Keratinocyte (primary cell): Measurements from ENCODE around the gene AMER3.

Source experiments
- EZH2 ChIP-seq: IDR thresholded peaks from one replicate; pipeline ENCODE4 v1.6.1; 2012; ENCODE audit warnings: inconsistent platforms, mild to moderate bottlenecking, low read length, moderate library complexity
- TF ChIP-seq, protein P1 (sequence below), 3 experiments: IDR thresholded peaks in 1 of 3; conservative IDR thresholded peaks in 1 of 3; optimal IDR thresholded peaks in 1 of 3; 2 replicates in 2 of 3; 3 replicates in 1 of 3; pipeline versions ENCODE3 to v1.5.1; 2011; ENCODE audit warnings: low read length in 3 of 3, mild to moderate bottlenecking in 3 of 3, moderate library complexity in 2 of 3, control low read depth in 1 of 3, inconsistent platforms in 1 of 3; ENCODE audit not compliant: insufficient read depth in 2 of 3; ENCODE audit errors: extremely low read depth in 1 of 3

DNA sequence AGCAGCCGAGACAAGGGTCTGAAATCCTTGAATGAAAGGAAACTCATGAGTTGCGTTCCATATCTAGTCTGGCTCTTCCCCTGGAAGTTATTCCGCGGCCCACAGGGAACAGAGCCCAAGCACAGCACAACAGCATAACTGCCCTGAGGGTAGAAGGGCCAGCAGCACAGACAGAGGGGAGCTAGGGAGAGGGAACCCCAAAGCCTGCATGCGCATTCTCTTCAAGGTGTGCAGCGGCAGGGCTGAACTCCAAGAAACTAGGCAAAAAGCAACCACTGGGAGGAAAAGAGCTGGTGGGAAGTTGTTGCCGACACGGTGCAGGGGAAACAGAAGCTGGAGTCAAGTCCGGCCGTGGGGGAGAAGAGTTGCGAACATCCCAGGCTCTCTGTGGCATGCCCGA, 14.7 kb upstream of the AMER3 start:
- TF ChIP-seq, protein P1, sequence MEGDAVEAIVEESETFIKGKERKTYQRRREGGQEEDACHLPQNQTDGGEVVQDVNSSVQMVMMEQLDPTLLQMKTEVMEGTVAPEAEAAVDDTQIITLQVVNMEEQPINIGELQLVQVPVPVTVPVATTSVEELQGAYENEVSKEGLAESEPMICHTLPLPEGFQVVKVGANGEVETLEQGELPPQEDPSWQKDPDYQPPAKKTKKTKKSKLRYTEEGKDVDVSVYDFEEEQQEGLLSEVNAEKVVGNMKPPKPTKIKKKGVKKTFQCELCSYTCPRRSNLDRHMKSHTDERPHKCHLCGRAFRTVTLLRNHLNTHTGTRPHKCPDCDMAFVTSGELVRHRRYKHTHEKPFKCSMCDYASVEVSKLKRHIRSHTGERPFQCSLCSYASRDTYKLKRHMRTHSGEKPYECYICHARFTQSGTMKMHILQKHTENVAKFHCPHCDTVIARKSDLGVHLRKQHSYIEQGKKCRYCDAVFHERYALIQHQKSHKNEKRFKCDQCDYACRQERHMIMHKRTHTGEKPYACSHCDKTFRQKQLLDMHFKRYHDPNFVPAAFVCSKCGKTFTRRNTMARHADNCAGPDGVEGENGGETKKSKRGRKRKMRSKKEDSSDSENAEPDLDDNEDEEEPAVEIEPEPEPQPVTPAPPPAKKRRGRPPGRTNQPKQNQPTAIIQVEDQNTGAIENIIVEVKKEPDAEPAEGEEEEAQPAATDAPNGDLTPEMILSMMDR (optimal IDR thresholded peaks at IDR 0.05 in 1 of 3, IDR thresholded peaks at IDR 0.05 in 1 of 3, conservative IDR thresholded peaks at IDR 0.05 in 1 of 3; ENCODE audit: extremely low read depth in 1 of 3, insufficient read depth in 2 of 3, low read length in 3 of 3) = no peak
- no peak for TF ChIP-seq EZH2
